ENCODE results near the gene MRPL53. TPM values are rescaled to one million over a fixed set of nuclear protein-coding genes. Genes with fewer than 3 reads are reported as not detected.

MRPL53 gene
- total and polyA plus RNA-seq, 2 of the 13 experiments (the other 11 are each of a cell fraction or from before 2014, with no cell fraction given): 34.3 to 51.9 TPM

GRCh38 chr2:74457549-74458131 is 14.8 kb downstream of the MRPL53 start (continued):
- TF ChIP-seq SKI (IDR thresholded peaks at IDR 0.05; ENCODE audit: partially characterized antibody) (peak; percentile 8), SP4 (CRISPR knock-in tag; IDR thresholded peaks at IDR 0.05) (0 out of 2 replicates have a peak, but pooled peaks have one; percentile 54)

GRCh38 chr2:74457129-74457548 is 15.3 kb downstream of the MRPL53 start:
- Histone ChIP-seq H3K9me3 (ENCODE audit: low read length) (no peaks in the 10 kb centered on the region), H3K27ac (ENCODE audit: extremely low read length, insufficient read depth, low read length) (peak overlapping the region; percentile 89), H3K4me1 (ENCODE audit: insufficient read depth, low read length) (peaks cover 49% of the 10 kb centered on the region), H3K36me3 (replicated peaks in 1 of 2; ENCODE audit: control insufficient read depth in 1 of 2, insufficient read depth in 2 of 2, low read length in 2 of 2) (peaks cover 1 to 12% of the 10 kb centered on the region in 2 experiments; a peak in 4 of 5 replicates), H4K20me1 (ENCODE audit: insufficient read depth, low read length) (peaks cover 4% of the 10 kb centered on the region; the same call in 1 of the 2 replicates), H3K4me3 (replicated peaks in 1 of 3; ENCODE audit: insufficient read depth in 1 of 3, low read depth in 2 of 3, low read length in 3 of 3) (peak overlapping the region; percentile 75 to 92 (median 76)), H2AFZ (ENCODE audit: low read length) (no peak overlapping the region), H3K9ac (ENCODE audit: insufficient read depth, low read depth, low read length) (peak overlapping the region; percentile 85), H3K79me2 (ENCODE audit: insufficient read depth, low read length) (peaks cover 22% of the 10 kb centered on the region), H3K4me2 (ENCODE audit: low read depth, low read length) (peak overlapping the region; percentile 95), H3K27me3 (ENCODE audit: control insufficient read depth in 1 of 2, insufficient read depth in 2 of 2, low read length in 2 of 2) (no peaks in the 10 kb centered on the region; a peak in 1 of 5 replicates)
- intact Hi-C loops (cut with micrococcal nuclease; ENCODE audit: unreplicated experiment): no loop called here
- POLR2A ChIA-PET: interaction anchor here (0.7 to 12.4 kb wide), 11 partner anchors 14 to 1244 kb away, joined by 3 to 342 read pairs (median 24); partner anchors contain the start of genes CCDC142, LBX2, MRPL53 and PCGF1
- no TSS peak for BruUV-seq (replicated peaks)
- 2% methylated on average over 27 of the region's 27 CpGs for WGBS (ENCODE audit: low lambda C conversion rate)
- in situ Hi-C loops (cut with HindIII; ENCODE audit: extremely low pct_ligation_motif_present, low pct_unique_long_range_greater_than_20kb): no loop called here
- no peak for FAIRE-seq
- ATAC-seq: no peak
- no peak for DNase-seq (ENCODE audit: low spot score)
- CTCF ChIA-PET (ENCODE audit: low intra/inter-chr PET ratio, low total read pairs): no interaction called here
- TF ChIP-seq ZNF335 (CRISPR knock-in tag; IDR thresholded peaks at IDR 0.05) (no peak), MAX (IDR thresholded peaks at IDR 0.05) (peak; percentile 34; the same call in 1 of the 2 replicates), NR2F1 (CRISPR knock-in tag; IDR thresholded peaks at IDR 0.05) (0 out of 4 replicates have a peak, but pooled peaks of 1 of the 2 experiments have one; percentile 4), ZNF574 (CRISPR knock-in tag; IDR thresholded peaks at IDR 0.05) (no peak), RFX5 (IDR thresholded peaks at IDR 0.05; ENCODE audit: low read depth, low read length) (no peak), ZNF431 (CRISPR knock-in tag; IDR thresholded peaks at IDR 0.05; ENCODE audit: borderline replicate concordance, low read depth) (0 out of 2 replicates have a peak, but pooled peaks have one; percentile 54), HDAC1 (CRISPR knock-in tag; IDR thresholded peaks at IDR 0.05) (no peak), ZNF558 (CRISPR knock-in tag; IDR thresholded peaks at IDR 0.05; ENCODE audit: borderline replicate concordance) (0 out of 2 replicates have a peak, but pooled peaks have one; percentile 21), ZNF263 (CRISPR knock-in tag; IDR thresholded peaks at IDR 0.05) (no peak), ZFP1 (CRISPR knock-in tag; IDR thresholded peaks at IDR 0.05) (no peak), GABPB1 (CRISPR knock-in tag; IDR thresholded peaks at IDR 0.05) (no peak), ELF3 (CRISPR knock-in tag; IDR thresholded peaks at IDR 0.05) (0 out of 2 replicates have a peak, but pooled peaks have one; percentile 1), JARID2 (CRISPR knock-in tag; IDR thresholded peaks at IDR 0.05; ENCODE audit: insufficient replicate concordance) (peak; percentile 68), NR2C2 (CRISPR knock-in tag; IDR thresholded peaks at IDR 0.05; ENCODE audit: borderline replicate concordance) (no peak), TEF (CRISPR knock-in tag; IDR thresholded peaks at IDR 0.05) (no peak), KLF9 (CRISPR knock-in tag; IDR thresholded peaks at IDR 0.05; ENCODE audit: low read depth) (0 out of 2 replicates have a peak, but pooled peaks have one; percentile 3), ZNF816 (CRISPR knock-in tag; IDR thresholded peaks at IDR 0.05; ENCODE audit: borderline replicate concordance) (0 out of 2 replicates have a peak, but pooled peaks have one; percentile 17), ZNF331 (CRISPR knock-in tag; IDR thresholded peaks at IDR 0.05) (peak; percentile 52), STAG1 (CRISPR knock-in tag; IDR thresholded peaks at IDR 0.05) (no peak; the same call in 1 of the 2 replicates)

All from HepG2 (cell line).